K562 (cell line): ENCODE data around the gene FARP1. TPM values are rescaled to one million over a fixed set of nuclear protein-coding genes. Genes with fewer than 3 reads are reported as not detected.

Source experiments
- ETS1 ChIP-seq: conservative IDR thresholded peaks from 2 replicates; pipeline ENCODE4 v1.6.1; 2011; ENCODE audit warnings: low read depth, mild to moderate bottlenecking, low read length; ENCODE audit not compliant: control insufficient read depth
- MGA ChIP-seq: fragments of 450-650 bp; IDR thresholded peaks from 2 replicates; pipeline ENCODE4 v1.6.1; 2016; ENCODE audit warnings: mild to moderate bottlenecking, moderate library complexity
- NFIC ChIP-seq: fragments of 450-650 bp; IDR thresholded peaks from 2 replicates; pipeline ENCODE4 v1.6.1; 2017; ENCODE audit warnings: mild to moderate bottlenecking, inconsistent platforms
- NR2C1 ChIP-seq, 2 experiments: fragments of 450-650 bp; IDR thresholded peaks; 2 replicates each; pipeline ENCODE4 v1.6.1; 2017; ENCODE audit warnings: mild to moderate bottlenecking in 2 of 2, antibody characterized with exemption in 1 of 2, inconsistent platforms in 1 of 2, missing compliant biosample characterization in 1 of 2, missing genetic modification characterization in 1 of 2
- PKNOX1 ChIP-seq: fragments of 450-650 bp; IDR thresholded peaks from 2 replicates; pipeline ENCODE4 v1.6.1; 2016
- ZNF175 ChIP-seq: fragments of 200-800 bp; sonication (Bioruptor generic); IDR thresholded peaks from 2 replicates; pipeline ENCODE4 v1.6.1; 2016; ENCODE audit warnings: low read depth, mild to moderate bottlenecking, missing genetic modification characterization, missing compliant biosample characterization
- polyA plus RNA-seq, 8 experiments: library from polyadenylated mRNA; depleted of rRNA in 4 of 8; stranded (reverse) in 5 of 8; unstranded in 3 of 8; fragments of >200 nt; fragmentation: Nextera tagmentation in 2 of 8; fragmentation: Illumina TruSeq in 1 of 8; extraction: Ambion mirVana in 2 of 8; extraction: Trizol in 1 of 8; gene quantifications; 2 replicates each; pipeline versions ENCODE4 v1.2.1 to v1.2.3, GENCODE V29; 2011 to 2014; ENCODE audit warnings: inconsistent platforms in 1 of 8, missing spikeins in 1 of 8
- total RNA-seq, 7 experiments: library from RNA; depleted of rRNA in 6 of 7; stranded (reverse); fragments of >200 nt in 6 of 7; fragmentation: Illumina TruSeq in 2 of 7; extraction: Trizol in 2 of 7; gene quantifications; 2 replicates each; pipeline versions ENCODE4 v1.2.1 to v1.2.3, GENCODE V29; 2011 to 2021; ENCODE audit warnings: low replicate concordance in 1 of 7

The FARP1 gene
- total and polyA plus RNA-seq, 9 of the 15 experiments (the other 6 are each of a cell fraction or from before 2014, with no cell fraction given), result 0.03 to 0.29 (median 0.05) TPM; not detected in 3

GRCh38 chr13:98484289-98485219, 341.7 kb downstream of the FARP1 start (continued):
- TF ChIP-seq MGA (no peak), ETS1 (no peak), ZNF175 (CRISPR knock-in tag) (0 out of 2 replicates have a peak, but pooled peaks have one; percentile 25), PKNOX1 (no peak), NR2C1 (IDR thresholded peaks at IDR 0.05) (no peak), NR2C1 (tag; IDR thresholded peaks at IDR 0.05) (no peak), NFIC (no peak)
